ENCODE measurements around the gene SEC14L3. TPM values are rescaled to one million over a fixed set of nuclear protein-coding genes. Genes with fewer than 3 reads are reported as not detected.
A peak's percentile ranks its signal among the peaks of the same experiment; 100 is the strongest.

Gene SEC14L3
- polyA plus RNA-seq, 1 of the 3 experiments (the other 2 are of a cell fraction): not detected

DNA sequence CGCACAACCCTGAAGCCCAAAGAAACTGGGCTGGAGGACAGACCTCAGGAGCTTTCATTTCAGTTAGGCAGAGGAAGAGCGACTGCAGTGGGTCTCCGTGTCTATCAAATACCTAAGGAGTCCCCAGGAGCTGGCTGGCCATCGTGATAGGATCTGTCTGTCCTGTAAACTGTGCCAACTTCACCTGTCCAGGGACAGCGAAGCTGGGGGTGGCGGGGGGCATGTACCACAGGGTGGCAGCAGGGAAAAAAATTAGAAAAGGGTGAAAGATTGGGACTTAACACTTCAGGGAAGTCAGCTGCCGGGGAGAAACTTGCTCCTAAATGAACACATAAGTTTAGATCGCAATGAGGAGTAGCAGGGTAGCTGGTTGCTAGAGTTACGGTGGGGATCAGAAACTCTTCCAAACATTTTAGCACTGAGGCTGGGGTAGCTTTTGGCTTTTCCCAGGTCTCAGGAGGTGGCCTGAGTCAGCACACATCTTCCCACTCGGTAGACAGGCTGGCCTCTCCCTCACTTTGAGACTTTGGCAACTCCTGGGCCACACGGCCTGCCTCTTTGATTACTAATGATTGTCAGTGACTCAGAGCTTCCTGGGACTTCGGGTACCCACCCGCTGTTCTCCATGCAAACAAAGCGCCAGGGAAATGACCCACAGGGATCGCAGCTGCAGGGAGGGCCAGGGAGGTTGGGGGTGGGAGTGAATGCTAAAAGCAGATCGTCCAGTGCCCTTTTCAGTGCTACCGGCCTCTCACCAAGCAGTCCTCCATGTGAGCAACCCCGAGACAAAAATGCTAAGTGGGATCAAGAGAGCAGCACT is 49.1 kb downstream of the SEC14L3 start:
- Histone ChIP-seq H3K9ac (peak overlapping the region; percentile 97), H3K9me3 (no peaks in the 10 kb centered on the region), H2AFZ (ENCODE audit: low read depth) (no peak overlapping the region; the same call in 1 of the 2 replicates), H3F3A (replicated peaks; ENCODE audit: insufficient read depth) (peaks cover 53% of the 10 kb centered on the region), H3K9me2 (no peaks in the 10 kb centered on the region), H3K4me2 (peak overlapping the region; percentile 97), H3K27ac (ENCODE audit: low read depth in 2 of 2, low read length in 1 of 2) (peak overlapping the region; percentile 97 to 99), H3K4me1 (ENCODE audit: control insufficient read depth in 1 of 2, insufficient read depth in 2 of 2, low read depth in 1 of 2, low read length in 1 of 2) (peaks cover 42 to 46% of the 10 kb centered on the region in 2 experiments), H3K4me3 (ENCODE audit: low read depth in 2 of 2, low read length in 1 of 2) (peak overlapping the region; percentile 67 to 74), H4K20me1 (ENCODE audit: insufficient read depth) (no peaks in the 10 kb centered on the region), H3K36me3 (replicated peaks in 1 of 2; ENCODE audit: control insufficient read depth in 1 of 2, insufficient read depth in 2 of 2, low read length in 1 of 2) (peaks cover 11 to 14% of the 10 kb centered on the region in 2 experiments), H3K79me2 (ENCODE audit: insufficient read depth) (peaks cover 4% of the 10 kb centered on the region; the same call in 1 of the 2 replicates), H3K27me3 (ENCODE audit: insufficient read depth) (no peaks in the 10 kb centered on the region)
- ChIA-PET CTCF (interaction anchor here (0.6 to 3.7 kb wide), 10 partner anchors 8 to 167 kb away, joined by 3 to 20 read pairs (median 6); partner anchors contain the start of genes RNF215 and SEC14L2), POLR2A (interaction anchor here (1.0 to 2.0 kb wide), 5 partner anchors 9 to 28 kb away, joined by 4 to 19 read pairs (median 6); partner anchors contain the start of gene SEC14L2)
- DNase-seq: no peak
- TF ChIP-seq TCF12 (IDR thresholded peaks at IDR 0.05) (peak; percentile 67; the same call in 1 of the 2 replicates), SIN3A (IDR thresholded peaks at IDR 0.05; ENCODE audit: borderline replicate concordance, low read depth, low read length) (peak; percentile 17; the same call in 1 of the 2 replicates), NRF1 (IDR thresholded peaks at IDR 0.05; ENCODE audit: low read depth, low read length) (no peak), JUND (IDR thresholded peaks at IDR 0.05) (peak; percentile 62), RXRA (IDR thresholded peaks at IDR 0.05; ENCODE audit: borderline replicate concordance, low read depth) (peak; percentile 61; the same call in 1 of the 2 replicates), FOXJ3 (CRISPR knock-in tag; IDR thresholded peaks at IDR 0.05) (no peak), FOSL2 (IDR thresholded peaks at IDR 0.05; ENCODE audit: borderline replicate concordance, low read depth) (peak; percentile 86), NFIC (IDR thresholded peaks at IDR 0.05; ENCODE audit: borderline replicate concordance) (peak; percentile 26; the same call in 1 of the 2 replicates), EZH2phosphoT487 (IDR thresholded peaks at IDR 0.05; ENCODE audit: borderline replicate concordance, low read depth) (no peak), EP300 (IDR thresholded peaks at IDR 0.05; ENCODE audit: borderline replicate concordance in 1 of 2, low read depth in 1 of 2, low read length in 1 of 2) (0 out of 4 replicates have a peak, but pooled peaks of 1 of the 2 experiments have one; percentile 38)
- TF ChIP-seq, protein P1, sequence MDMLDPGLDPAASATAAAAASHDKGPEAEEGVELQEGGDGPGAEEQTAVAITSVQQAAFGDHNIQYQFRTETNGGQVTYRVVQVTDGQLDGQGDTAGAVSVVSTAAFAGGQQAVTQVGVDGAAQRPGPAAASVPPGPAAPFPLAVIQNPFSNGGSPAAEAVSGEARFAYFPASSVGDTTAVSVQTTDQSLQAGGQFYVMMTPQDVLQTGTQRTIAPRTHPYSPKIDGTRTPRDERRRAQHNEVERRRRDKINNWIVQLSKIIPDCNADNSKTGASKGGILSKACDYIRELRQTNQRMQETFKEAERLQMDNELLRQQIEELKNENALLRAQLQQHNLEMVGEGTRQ (IDR thresholded peaks at IDR 0.05; ENCODE audit: borderline replicate concordance, low read depth, low read length): no peak
- TF ChIP-seq, protein P2, sequence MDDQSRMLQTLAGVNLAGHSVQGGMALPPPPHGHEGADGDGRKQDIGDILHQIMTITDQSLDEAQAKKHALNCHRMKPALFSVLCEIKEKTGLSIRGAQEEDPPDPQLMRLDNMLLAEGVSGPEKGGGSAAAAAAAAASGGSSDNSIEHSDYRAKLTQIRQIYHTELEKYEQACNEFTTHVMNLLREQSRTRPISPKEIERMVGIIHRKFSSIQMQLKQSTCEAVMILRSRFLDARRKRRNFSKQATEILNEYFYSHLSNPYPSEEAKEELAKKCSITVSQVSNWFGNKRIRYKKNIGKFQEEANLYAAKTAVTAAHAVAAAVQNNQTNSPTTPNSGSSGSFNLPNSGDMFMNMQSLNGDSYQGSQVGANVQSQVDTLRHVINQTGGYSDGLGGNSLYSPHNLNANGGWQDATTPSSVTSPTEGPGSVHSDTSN (IDR thresholded peaks at IDR 0.05): peak; percentile 51; the same call in 1 of the 2 replicates
- 37% methylated on average over 16 of the region's 18 CpGs for WGBS (ENCODE audit: low lambda C conversion rate)

Data from SK-N-SH (cell line).